Mesodermal cell (in vitro differentiated cells): ENCODE data around the gene PHB1.

ENCODE experiments used
- H3K27ac ChIP-seq: 2 replicates; pipeline ENCODE4 v1.7.0; 2013; ENCODE audit warnings: mild to moderate bottlenecking, low read depth, low read length, moderate library complexity; ENCODE audit not compliant: severe bottlenecking
- H3K36me3 ChIP-seq: 2 replicates; pipeline ENCODE4 v1.7.1; 2013; ENCODE audit warnings: mild to moderate bottlenecking, low read length, moderate library complexity; ENCODE audit not compliant: control insufficient read depth, insufficient read depth
- H3K4me1 ChIP-seq: one replicate; pipeline ENCODE4 v1.7.1; 2013; ENCODE audit warnings: mild to moderate bottlenecking, low read length; ENCODE audit not compliant: insufficient read depth, control insufficient read depth, poor library complexity, severe bottlenecking
- H3K4me3 ChIP-seq: 2 replicates; pipeline ENCODE4 v1.7.0; 2013; ENCODE audit warnings: low read length, control low read depth, mild to moderate bottlenecking; ENCODE audit not compliant: insufficient read depth, poor library complexity, severe bottlenecking; ENCODE audit errors: extremely low read depth
- H3K9me3 ChIP-seq: 2 replicates; pipeline ENCODE4 v1.7.1; 2013; ENCODE audit warnings: mild to moderate bottlenecking, low read length, moderate library complexity; ENCODE audit not compliant: control insufficient read depth
- WGBS, 2 experiments: methylation state at CpG; one replicate each; pipeline ENCODE4 v1.1.5; 2013; ENCODE audit warnings: missing lambda C conversion rate in 2 of 2; ENCODE audit not compliant: insufficient coverage in 2 of 2; 5-methylcytosine and 5-hydroxymethylcytosine counted together

PHB1 gene

GRCh38 chr17:49388692-49389513, 25.8 kb downstream of the PHB1 start:
- 88 to 97% methylated on average over 2 to 6 of the region's 8 CpGs for WGBS, 2 experiments
- Histone ChIP-seq H3K36me3 (no peaks in the 10 kb centered on the region), H3K9me3 (no peaks in the 10 kb centered on the region), H3K27ac (no peak overlapping the region), H3K4me3 (no peak overlapping the region), H3K4me1 (peaks cover 27% of the 10 kb centered on the region)

GRCh38 chr17:49388290-49388640, 26.4 kb downstream of the PHB1 start:
- Histone ChIP-seq H3K9me3 (peaks cover 3% of the 10 kb centered on the region), H3K4me3 (no peak overlapping the region), H3K36me3 (no peaks in the 10 kb centered on the region), H3K27ac (no peak overlapping the region), H3K4me1 (peaks cover 27% of the 10 kb centered on the region)
- 92 to 95% methylated on average over 3 to 6 of the region's 6 CpGs for WGBS, 2 experiments

GRCh38 chr17:49387498-49388289, 27.0 kb downstream of the PHB1 start:
- Histone ChIP-seq H3K27ac (no peak overlapping the region), H3K9me3 (peaks cover 3% of the 10 kb centered on the region), H3K4me1 (peaks cover 31% of the 10 kb centered on the region), H3K36me3 (no peaks in the 10 kb centered on the region), H3K4me3 (no peak overlapping the region)
- 86 to 89% methylated on average over 7 to 8 of the region's 11 CpGs for WGBS, 2 experiments

- no peaks in the 10 kb centered on the region for H3K36me3 ChIP-seq
- H3K4me1 ChIP-seq, result peaks cover 32% of the 10 kb centered on the region
- no peak overlapping the region for H3K4me3 ChIP-seq
- WGBS, 2 experiments, result 90 to 96% methylated on average over 8 to 9 of the region's 10 CpGs
- peaks cover 3% of the 10 kb centered on the region for H3K9me3 ChIP-seq
- H3K27ac ChIP-seq, result no peak overlapping the region
These were observed 28.3 kb downstream of the PHB1 start for GRCh38 chr17:49386373-49386772.

- Histone ChIP-seq H3K9me3 (peaks cover 3% of the 10 kb centered on the region), H3K4me3 (no peak overlapping the region), H3K27ac (peak overlapping the region; percentile 24), H3K36me3 (no peaks in the 10 kb centered on the region), H3K4me1 (peaks cover 21% of the 10 kb centered on the region)
- WGBS, 2 experiments, result 100% methylated on average over 1 of the region's 4 CpGs; no CpG with 5 or more reads in 1 of the 2 experiments
These were observed 29.7 kb downstream of the PHB1 start for GRCh38 chr17:49384951-49385350.

- Histone ChIP-seq H3K9me3 (peaks cover 3% of the 10 kb centered on the region), H3K4me3 (no peak overlapping the region), H3K36me3 (no peaks in the 10 kb centered on the region), H3K4me1 (peaks cover 18% of the 10 kb centered on the region), H3K27ac (no peak overlapping the region)
- 89 to 93% methylated on average over 7 to 10 of the region's 10 CpGs for WGBS, 2 experiments
These were observed 31.6 kb downstream of the PHB1 start for GRCh38 chr17:49383060-49383459.

- H3K4me3 ChIP-seq, result no peak overlapping the region
- WGBS, 2 experiments, result 89 to 97% methylated on average over 5 to 6 of the region's 7 CpGs
- H3K4me1 ChIP-seq, result peaks cover 14% of the 10 kb centered on the region
- no peaks in the 10 kb centered on the region for H3K36me3 ChIP-seq
- H3K9me3 ChIP-seq, result peaks cover 3% of the 10 kb centered on the region
- H3K27ac ChIP-seq, result no peak overlapping the region
These were observed 32.1 kb downstream of the PHB1 start for GRCh38 chr17:49382556-49382955.

GRCh38 chr17:49381793-49382192, 32.9 kb downstream of the PHB1 start:
- 95 to 97% methylated on average over 4 to 5 of the region's 5 CpGs for WGBS, 2 experiments
- Histone ChIP-seq H3K4me3 (no peak overlapping the region), H3K36me3 (no peaks in the 10 kb centered on the region), H3K27ac (no peak overlapping the region), H3K9me3 (peaks cover 3% of the 10 kb centered on the region), H3K4me1 (peaks cover 14% of the 10 kb centered on the region)

GRCh38 chr17:49381033-49381432, 33.6 kb downstream of the PHB1 start:
- H3K9me3 ChIP-seq, result peaks cover 3% of the 10 kb centered on the region
- no peak overlapping the region for H3K4me3 ChIP-seq
- WGBS, 2 experiments, result no CpG with 5 or more reads among the region's 1 CpG
- H3K27ac ChIP-seq, result no peak overlapping the region
- peaks cover 14% of the 10 kb centered on the region for H3K4me1 ChIP-seq
- H3K36me3 ChIP-seq, result no peaks in the 10 kb centered on the region

GRCh38 chr17:49379926-49380325, 34.8 kb downstream of the PHB1 start:
- no peak overlapping the region for H3K4me3 ChIP-seq
- no peak overlapping the region for H3K27ac ChIP-seq
- no peaks in the 10 kb centered on the region for H3K36me3 ChIP-seq
- H3K9me3 ChIP-seq, result peaks cover 3% of the 10 kb centered on the region
- peaks cover 10% of the 10 kb centered on the region for H3K4me1 ChIP-seq
- WGBS, 2 experiments, result 92 to 98% methylated on average over 4 of the region's 4 CpGs

GRCh38 chr17:49378311-49378710, 36.4 kb downstream of the PHB1 start:
- no peak overlapping the region for H3K4me3 ChIP-seq
- peaks cover 4% of the 10 kb centered on the region for H3K4me1 ChIP-seq
- H3K36me3 ChIP-seq, result no peaks in the 10 kb centered on the region
- H3K9me3 ChIP-seq, result no peaks in the 10 kb centered on the region
- H3K27ac ChIP-seq, result no peak overlapping the region
- WGBS, 2 experiments, result 87 to 100% methylated on average over 1 to 3 of the region's 5 CpGs
